ENCODE data around the gene CD4.
"Not testable (repeated sequence)": the region's sequence is repeated elsewhere in the genome, so short reads cannot be mapped to it uniquely, and the experiment has no call there.

Gene CD4

GRCh38 chr12:6867413-6868210 is 78.3 kb downstream of the CD4 start, which contains the start of gene TPI1:
Gene TPI1, plus strand, starts transcription at chr12:6867531. Its CDS starts 36 bp downstream, at chr12:6867567.
- H3K27ac ChIP-seq (ENCODE audit: poor library complexity, severe bottlenecking), result peak within 1 kb of the TSS; percentile 88
- DNase-seq (ENCODE audit: low spot score) (peak; percentile 82), ATAC-seq (ENCODE audit: low read depth) (peak; percentile 57)
- no peaks in the 10 kb centered on the region for H3K27me3 ChIP-seq (ENCODE audit: insufficient read depth, poor library complexity, severe bottlenecking)
- peaks cover 6% of the 10 kb centered on the region for H3K4me1 ChIP-seq (ENCODE audit: insufficient read depth, poor library complexity, severe bottlenecking)
- peaks cover 59% of the 10 kb centered on the region for H3K36me3 ChIP-seq (ENCODE audit: low read depth)
- TF ChIP-seq CTCF (IDR thresholded peaks at IDR 0.05; ENCODE audit: poor library complexity, severe bottlenecking), result no peak
- no peaks in the 10 kb centered on the region for H3K9me3 ChIP-seq (ENCODE audit: severe bottlenecking)
- H3K4me3 ChIP-seq (ENCODE audit: severe bottlenecking), result peak within 1 kb of the TSS; percentile 97

GRCh38 chr12:6868211-6869048 is 79.1 kb downstream of the CD4 start:
- peaks cover 52% of the 10 kb centered on the region for H3K36me3 ChIP-seq (ENCODE audit: low read depth)
- no peaks in the 10 kb centered on the region for H3K9me3 ChIP-seq (ENCODE audit: severe bottlenecking)
- peak overlapping the region; percentile 88 for H3K27ac ChIP-seq (ENCODE audit: poor library complexity, severe bottlenecking)
- H3K4me1 ChIP-seq (ENCODE audit: insufficient read depth, poor library complexity, severe bottlenecking), result peaks cover 6% of the 10 kb centered on the region
- no peak for DNase-seq (ENCODE audit: low spot score)
- peak overlapping the region; percentile 97 for H3K4me3 ChIP-seq (ENCODE audit: severe bottlenecking)
- ATAC-seq (ENCODE audit: low read depth), result no peak
- H3K27me3 ChIP-seq (ENCODE audit: insufficient read depth, poor library complexity, severe bottlenecking), result no peaks in the 10 kb centered on the region
- no peak for TF ChIP-seq CTCF (IDR thresholded peaks at IDR 0.05; ENCODE audit: poor library complexity, severe bottlenecking)

DNA sequence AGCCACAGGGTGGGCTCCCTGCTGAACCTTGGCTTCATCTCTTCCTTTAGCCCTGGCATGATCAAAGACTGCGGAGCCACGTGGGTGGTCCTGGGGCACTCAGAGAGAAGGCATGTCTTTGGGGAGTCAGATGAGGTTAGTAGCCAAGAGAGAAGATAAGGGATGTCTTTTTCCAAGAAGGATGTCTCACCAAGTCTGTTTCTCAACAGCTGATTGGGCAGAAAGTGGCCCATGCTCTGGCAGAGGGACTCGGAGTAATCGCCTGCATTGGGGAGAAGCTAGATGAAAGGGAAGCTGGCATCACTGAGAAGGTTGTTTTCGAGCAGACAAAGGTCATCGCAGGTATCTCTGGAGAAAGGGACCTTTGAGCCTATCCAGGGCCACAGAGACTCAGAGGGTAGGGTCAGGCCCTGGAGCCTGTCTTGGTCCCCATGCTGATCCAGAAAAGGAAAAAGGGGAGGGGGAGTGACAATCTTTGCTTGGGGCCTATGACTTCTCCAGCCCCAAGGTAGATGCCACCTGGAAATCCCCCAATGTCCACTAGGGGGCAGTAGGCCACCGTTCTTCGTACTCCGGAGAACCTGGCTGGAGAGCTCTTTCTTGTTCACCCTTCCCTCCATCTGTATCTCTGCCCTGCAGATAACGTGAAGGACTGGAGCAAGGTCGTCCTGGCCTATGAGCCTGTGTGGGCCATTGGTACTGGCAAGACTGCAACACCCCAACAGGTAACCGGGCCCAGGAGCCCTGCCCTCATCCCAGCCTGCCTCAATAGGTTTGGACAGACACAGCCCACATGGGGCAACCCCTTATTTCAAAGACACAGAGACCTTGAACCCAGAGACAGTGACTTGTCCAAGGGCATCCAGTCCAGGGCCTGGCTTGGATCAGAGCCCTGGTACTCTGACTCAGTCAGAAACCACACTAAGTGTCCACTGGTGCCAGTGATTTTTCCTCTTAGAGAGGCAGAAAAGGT is 80.0 kb downstream of the CD4 start:
- peaks cover 6% of the 10 kb centered on the region for H3K4me1 ChIP-seq (ENCODE audit: insufficient read depth, poor library complexity, severe bottlenecking)
- no peaks in the 10 kb centered on the region for H3K9me3 ChIP-seq (ENCODE audit: severe bottlenecking)
- ATAC-seq (ENCODE audit: low read depth) (no peak), DNase-seq (ENCODE audit: low spot score) (no peak)
- H3K27ac ChIP-seq (ENCODE audit: poor library complexity, severe bottlenecking), result peak overlapping the region; percentile 88
- H3K27me3 ChIP-seq (ENCODE audit: insufficient read depth, poor library complexity, severe bottlenecking), result no peaks in the 10 kb centered on the region
- H3K4me3 ChIP-seq (ENCODE audit: severe bottlenecking), result peak overlapping the region; percentile 97
- TF ChIP-seq CTCF (IDR thresholded peaks at IDR 0.05; ENCODE audit: poor library complexity, severe bottlenecking), result peak; percentile 91
- H3K36me3 ChIP-seq (ENCODE audit: low read depth), result peaks cover 45% of the 10 kb centered on the region

DNA sequence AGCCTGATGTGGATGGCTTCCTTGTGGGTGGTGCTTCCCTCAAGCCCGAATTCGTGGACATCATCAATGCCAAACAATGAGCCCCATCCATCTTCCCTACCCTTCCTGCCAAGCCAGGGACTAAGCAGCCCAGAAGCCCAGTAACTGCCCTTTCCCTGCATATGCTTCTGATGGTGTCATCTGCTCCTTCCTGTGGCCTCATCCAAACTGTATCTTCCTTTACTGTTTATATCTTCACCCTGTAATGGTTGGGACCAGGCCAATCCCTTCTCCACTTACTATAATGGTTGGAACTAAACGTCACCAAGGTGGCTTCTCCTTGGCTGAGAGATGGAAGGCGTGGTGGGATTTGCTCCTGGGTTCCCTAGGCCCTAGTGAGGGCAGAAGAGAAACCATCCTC is 81.0 kb downstream of the CD4 start:
- H3K4me1 ChIP-seq (ENCODE audit: insufficient read depth, poor library complexity, severe bottlenecking); H3K4me3 ChIP-seq (ENCODE audit: severe bottlenecking); H3K27me3 ChIP-seq (ENCODE audit: insufficient read depth, poor library complexity, severe bottlenecking); H3K9me3 ChIP-seq (ENCODE audit: severe bottlenecking); ATAC-seq (ENCODE audit: low read depth); DNase-seq (ENCODE audit: low spot score): not testable (repeated sequence)
- Histone ChIP-seq H3K36me3 (ENCODE audit: low read depth) (peaks cover 37% of the 10 kb centered on the region), H3K27ac (ENCODE audit: poor library complexity, severe bottlenecking) (peak overlapping the region; percentile 88)
